Measurements from ENCODE around the gene CEP85L.

CEP85L gene

GRCh38 chr6:118469468-118469867 lies 181.9 kb downstream of the CEP85L start:
- DNase-seq (ENCODE audit: low read depth), result peak; percentile 21
- no peak overlapping the region for H3K4me3 ChIP-seq (ENCODE audit: low read depth, low read length)
- TF ChIP-seq, protein P1, sequence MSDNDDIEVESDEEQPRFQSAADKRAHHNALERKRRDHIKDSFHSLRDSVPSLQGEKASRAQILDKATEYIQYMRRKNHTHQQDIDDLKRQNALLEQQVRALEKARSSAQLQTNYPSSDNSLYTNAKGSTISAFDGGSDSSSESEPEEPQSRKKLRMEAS (IDR thresholded peaks at IDR 0.05; ENCODE audit: low read depth, low read length), result no peak
- TF ChIP-seq POLR2A (IDR thresholded peaks at IDR 0.05; ENCODE audit: extremely low read depth, insufficient read length), result no peak

GRCh38 chr6:118468682-118469465 lies 182.5 kb downstream of the CEP85L start:
- no peak for DNase-seq (ENCODE audit: low read depth)
- no peak for TF ChIP-seq POLR2A (IDR thresholded peaks at IDR 0.05; ENCODE audit: extremely low read depth, insufficient read length)
- TF ChIP-seq, protein P1 (IDR thresholded peaks at IDR 0.05; ENCODE audit: low read depth, low read length), result no peak
- TF ChIP-seq MYC (IDR thresholded peaks at IDR 0.05; ENCODE audit: low read depth, low read length), result no peak
- TF ChIP-seq CTCF (IDR thresholded peaks at IDR 0.05; ENCODE audit: low read depth, low read length), result no peak
- no peak overlapping the region for H3K4me3 ChIP-seq (ENCODE audit: low read depth, low read length)

- TF ChIP-seq, protein P1 (IDR thresholded peaks at IDR 0.05; ENCODE audit: low read depth, low read length), result no peak
- no peak overlapping the region for H3K4me3 ChIP-seq (ENCODE audit: low read depth, low read length)
- DNase-seq (ENCODE audit: low read depth), result no peak
These were observed 184.2 kb downstream of the CEP85L start for GRCh38 chr6:118467181-118467580.

DNA sequence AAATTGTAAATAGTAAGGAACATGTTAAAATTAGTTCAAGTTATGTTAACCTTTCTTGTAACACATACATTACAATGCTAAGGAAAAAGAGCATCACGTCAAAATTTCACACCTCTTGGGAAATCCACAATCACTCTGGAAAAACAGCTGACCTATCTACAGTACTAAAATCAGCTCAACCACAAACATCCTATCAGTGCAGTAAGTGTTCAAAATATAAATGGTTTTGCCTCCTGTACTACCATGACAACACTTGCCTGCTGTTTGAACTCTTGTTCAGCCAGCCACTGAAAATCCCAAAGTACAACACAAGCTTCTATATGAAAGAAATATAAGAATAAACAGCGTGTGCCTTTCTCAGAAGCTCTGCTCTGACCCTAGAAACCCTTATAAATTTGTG lies 186.8 kb downstream of the CEP85L start:
- no peak overlapping the region for H3K4me3 ChIP-seq (ENCODE audit: low read depth, low read length)
- no peak for DNase-seq (ENCODE audit: low read depth)
- TF ChIP-seq CTCF (IDR thresholded peaks at IDR 0.05; ENCODE audit: low read depth, low read length), result no peak
- TF ChIP-seq, protein P1 (IDR thresholded peaks at IDR 0.05; ENCODE audit: low read depth, low read length), result no peak
- TF ChIP-seq POLR2A (IDR thresholded peaks at IDR 0.05; ENCODE audit: extremely low read depth, insufficient read length), result no peak
- TF ChIP-seq MYC (IDR thresholded peaks at IDR 0.05; ENCODE audit: low read depth, low read length), result no peak

GRCh38 chr6:118460958-118461470 lies 190.4 kb downstream of the CEP85L start:
- TF ChIP-seq MYC (IDR thresholded peaks at IDR 0.05; ENCODE audit: low read depth, low read length) (no peak), CTCF (IDR thresholded peaks at IDR 0.05; ENCODE audit: low read depth, low read length) (no peak), POLR2A (IDR thresholded peaks at IDR 0.05; ENCODE audit: extremely low read depth, insufficient read length) (no peak)
- TF ChIP-seq, protein P1 (IDR thresholded peaks at IDR 0.05; ENCODE audit: low read depth, low read length), result no peak
- DNase-seq (ENCODE audit: low read depth), result no peak
- no peak overlapping the region for H3K4me3 ChIP-seq (ENCODE audit: low read depth, low read length)

GRCh38 chr6:118456982-118457381 lies 194.4 kb downstream of the CEP85L start:
- no peak for DNase-seq (ENCODE audit: low read depth)
- no peak overlapping the region for H3K4me3 ChIP-seq (ENCODE audit: low read depth, low read length)
- TF ChIP-seq, protein P1 (IDR thresholded peaks at IDR 0.05; ENCODE audit: low read depth, low read length), result no peak
- no peak for TF ChIP-seq CTCF (IDR thresholded peaks at IDR 0.05; ENCODE audit: low read depth, low read length)
- TF ChIP-seq MYC (IDR thresholded peaks at IDR 0.05; ENCODE audit: low read depth, low read length), result no peak
- TF ChIP-seq POLR2A (IDR thresholded peaks at IDR 0.05; ENCODE audit: extremely low read depth, insufficient read length), result no peak
